ENCODE measurements around the gene CYBC1.

CYBC1 gene

GRCh38 chr17:82495844-82496528 is 45.4 kb upstream of the CYBC1 start:
- Histone ChIP-seq H3K4ac (ENCODE audit: low read length) (no peak overlapping the region), H3K4me1 (ENCODE audit: control insufficient read depth in 2 of 2, insufficient read depth in 1 of 2, low read depth in 1 of 2, low read length in 2 of 2) (peaks cover 0 to 10% of the 10 kb centered on the region in 2 donors), H2BK120ac (ENCODE audit: low read depth, low read length) (no peak overlapping the region), H3K4me3 (ENCODE audit: low read length in 2 of 2) (peak overlapping the region in 1 of 2 donors; percentile 56), H2BK12ac (ENCODE audit: low read length) (no peak overlapping the region), H2BK5ac (ENCODE audit: low read length) (peak overlapping the region; percentile 39), H2AFZ (ENCODE audit: low read length) (peak overlapping the region; percentile 21), H3K4me2 (ENCODE audit: insufficient read depth, low read length, poor library complexity, severe bottlenecking) (peak overlapping the region; percentile 96), H2AK5ac (ENCODE audit: low read depth, low read length) (peak overlapping the region; percentile 93), H3K9me3 (replicated peaks in 1 of 2; ENCODE audit: control insufficient read depth in 2 of 2, insufficient read depth in 1 of 2, low read depth in 1 of 2, low read length in 2 of 2) (no peaks in the 10 kb centered on the region), H3K27me3 (ENCODE audit: control insufficient read depth in 3 of 3, insufficient read depth in 3 of 3, low read depth in 1 of 3, low read length in 3 of 3) (peaks cover 0 to 8% (median 0%) of the 10 kb centered on the region in 3 experiments), H3K9ac (ENCODE audit: low read depth, low read length, poor library complexity) (no peak overlapping the region), H2BK15ac (ENCODE audit: low read length) (peak overlapping the region; percentile 77), H4K91ac (ENCODE audit: low read depth, low read length, poor library complexity) (peak overlapping the region; percentile 25), H3K14ac (ENCODE audit: low read length) (no peak overlapping the region), H3K36me3 (replicated peaks in 1 of 2; ENCODE audit: control insufficient read depth in 2 of 2, insufficient read depth in 2 of 2, low read length in 2 of 2) (no peaks in the 10 kb centered on the region), H3K18ac (ENCODE audit: low read length) (peak overlapping the region; percentile 13), H3K79me1 (ENCODE audit: low read depth, low read length) (no peaks in the 10 kb centered on the region), H4K8ac (ENCODE audit: low read depth, low read length) (peak overlapping the region; percentile 26), H3K27ac (replicated peaks; ENCODE audit: low read length) (no peak overlapping the region), H3K23ac (ENCODE audit: low read depth, low read length, poor library complexity) (peak overlapping the region; percentile 40)
- DNase-seq (ENCODE audit: low spot score): no peak
- no CpG with 5 or more reads among the region's 12 CpGs for WGBS, 2 donors (ENCODE audit: extremely low coverage in 2 of 2, insufficient read length in 2 of 2, insufficient replicate concordance in 1 of 2)

DNA sequence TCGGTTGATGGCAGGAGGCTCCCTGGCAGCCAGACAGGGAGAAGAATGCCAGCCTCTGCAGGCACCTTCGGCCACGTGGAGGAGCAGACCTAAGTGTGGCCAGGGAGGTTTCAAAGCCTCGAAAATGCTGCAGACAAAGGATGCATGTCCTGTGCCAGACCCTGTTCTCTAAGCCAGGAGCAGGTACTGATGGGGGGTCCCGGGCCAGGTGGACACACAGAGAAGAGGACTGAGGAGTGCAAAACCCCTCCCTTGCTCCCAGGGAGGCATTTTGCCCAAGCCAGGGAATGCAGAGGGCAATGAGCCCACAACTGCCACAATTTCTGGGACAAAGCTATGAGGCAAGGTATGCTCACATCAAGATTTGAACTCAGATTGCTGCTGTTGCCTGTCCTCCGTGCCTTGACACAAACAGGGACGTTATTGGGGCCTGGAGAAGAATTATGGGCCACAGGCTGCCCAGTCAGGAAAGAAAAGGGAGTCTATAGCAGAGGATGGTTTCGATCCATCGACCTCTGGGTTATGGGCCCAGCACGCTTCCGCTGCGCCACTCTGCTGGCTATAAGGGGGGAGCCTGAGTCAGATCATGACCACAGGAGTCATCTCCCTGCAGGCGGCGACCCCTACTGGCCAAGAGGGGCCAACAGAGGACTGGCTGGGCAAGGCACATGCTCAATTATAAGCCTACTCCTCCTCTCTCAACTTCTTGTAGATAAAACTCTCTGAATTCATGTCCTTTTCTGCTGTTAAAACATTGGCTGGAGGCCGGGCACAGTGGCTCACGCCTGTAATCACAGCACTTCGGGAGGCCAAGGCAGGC is 43.9 kb upstream of the CYBC1 start:
- H2BK5ac ChIP-seq (ENCODE audit: low read length): no peak overlapping the region
- H3K23ac ChIP-seq (ENCODE audit: low read depth, low read length, poor library complexity): peak overlapping the region; percentile 32
- no peak overlapping the region for H3K14ac ChIP-seq (ENCODE audit: low read length)
- H3K79me1 ChIP-seq (ENCODE audit: low read depth, low read length): no peaks in the 10 kb centered on the region
- peaks cover 0 to 10% of the 10 kb centered on the region in 2 donors for H3K4me1 ChIP-seq (ENCODE audit: control insufficient read depth in 2 of 2, insufficient read depth in 1 of 2, low read depth in 1 of 2, low read length in 2 of 2)
- peaks cover 0 to 8% (median 0%) of the 10 kb centered on the region in 3 experiments for H3K27me3 ChIP-seq (ENCODE audit: control insufficient read depth in 3 of 3, insufficient read depth in 3 of 3, low read depth in 1 of 3, low read length in 3 of 3)
- peak overlapping the region; percentile 53 for H2AFZ ChIP-seq (ENCODE audit: low read length)
- peak overlapping the region; percentile 7 to 35 for H3K4me3 ChIP-seq (ENCODE audit: low read length in 2 of 2)
- DNase-seq (ENCODE audit: low spot score): peak; percentile 87
- H4K91ac ChIP-seq (ENCODE audit: low read depth, low read length, poor library complexity): no peak overlapping the region
- whole genome bisulfite sequencing, 2 donors (ENCODE audit: extremely low coverage in 2 of 2, insufficient read length in 2 of 2, insufficient replicate concordance in 1 of 2): no CpG with 5 or more reads among the region's 17 CpGs
- no peaks in the 10 kb centered on the region for H3K9me3 ChIP-seq (replicated peaks in 1 of 2; ENCODE audit: control insufficient read depth in 2 of 2, insufficient read depth in 1 of 2, low read depth in 1 of 2, low read length in 2 of 2)
- H2BK12ac ChIP-seq (ENCODE audit: low read length): no peak overlapping the region
- peak overlapping the region; percentile 80 for H3K9ac ChIP-seq (ENCODE audit: low read depth, low read length, poor library complexity)
- peak overlapping the region; percentile 93 for H4K8ac ChIP-seq (ENCODE audit: low read depth, low read length)
- peaks cover 0 to 2% of the 10 kb centered on the region in 2 donors for H3K36me3 ChIP-seq (replicated peaks in 1 of 2; ENCODE audit: control insufficient read depth in 2 of 2, insufficient read depth in 2 of 2, low read length in 2 of 2)
- peak overlapping the region; percentile 52 for H3K4me2 ChIP-seq (ENCODE audit: insufficient read depth, low read length, poor library complexity, severe bottlenecking)
- H2BK120ac ChIP-seq (ENCODE audit: low read depth, low read length): no peak overlapping the region
- peak overlapping the region; percentile 88 for H3K18ac ChIP-seq (ENCODE audit: low read length)
- H3K4ac ChIP-seq (ENCODE audit: low read length): peak overlapping the region; percentile 4
- no peak overlapping the region for H2BK15ac ChIP-seq (ENCODE audit: low read length)
- peak overlapping the region; percentile 8 for H2AK5ac ChIP-seq (ENCODE audit: low read depth, low read length)
- peak overlapping the region; percentile 70 for H3K27ac ChIP-seq (replicated peaks; ENCODE audit: low read length)

GRCh38 chr17:82493226-82493781 is 42.8 kb upstream of the CYBC1 start:
- no CpG with 5 or more reads among the region's 12 CpGs for WGBS, 2 donors (ENCODE audit: extremely low coverage in 2 of 2, insufficient read length in 2 of 2, insufficient replicate concordance in 1 of 2)
- H4K8ac ChIP-seq (ENCODE audit: low read depth, low read length): no peak overlapping the region
- DNase-seq (ENCODE audit: low spot score): no peak
- peaks cover 0 to 10% of the 10 kb centered on the region in 2 donors for H3K4me1 ChIP-seq (ENCODE audit: control insufficient read depth in 2 of 2, insufficient read depth in 1 of 2, low read depth in 1 of 2, low read length in 2 of 2)
- no peak overlapping the region for H2AFZ ChIP-seq (ENCODE audit: low read length)
- H3K79me1 ChIP-seq (ENCODE audit: low read depth, low read length): no peaks in the 10 kb centered on the region
- no peak overlapping the region for H3K9ac ChIP-seq (ENCODE audit: low read depth, low read length, poor library complexity)
- H2BK120ac ChIP-seq (ENCODE audit: low read depth, low read length): no peak overlapping the region
- peak overlapping the region; percentile 95 for H3K14ac ChIP-seq (ENCODE audit: low read length)
- H2BK15ac ChIP-seq (ENCODE audit: low read length): peak overlapping the region; percentile 38
- H3K27ac ChIP-seq (replicated peaks; ENCODE audit: low read length): no peak overlapping the region
- H3K23ac ChIP-seq (ENCODE audit: low read depth, low read length, poor library complexity): peak overlapping the region; percentile 52
- peak overlapping the region; percentile 20 for H3K18ac ChIP-seq (ENCODE audit: low read length)
- peaks cover 3 to 13% of the 10 kb centered on the region in 2 donors for H3K36me3 ChIP-seq (replicated peaks in 1 of 2; ENCODE audit: control insufficient read depth in 2 of 2, insufficient read depth in 2 of 2, low read length in 2 of 2)
- no peak overlapping the region for H2BK5ac ChIP-seq (ENCODE audit: low read length)
- peak overlapping the region in 1 of 2 donors; percentile 23 for H3K4me3 ChIP-seq (ENCODE audit: low read length in 2 of 2)
- peak overlapping the region; percentile 18 for H2BK12ac ChIP-seq (ENCODE audit: low read length)
- no peak overlapping the region for H3K4me2 ChIP-seq (ENCODE audit: insufficient read depth, low read length, poor library complexity, severe bottlenecking)
- no peak overlapping the region for H4K91ac ChIP-seq (ENCODE audit: low read depth, low read length, poor library complexity)
- no peaks in the 10 kb centered on the region for H3K9me3 ChIP-seq (replicated peaks in 1 of 2; ENCODE audit: control insufficient read depth in 2 of 2, insufficient read depth in 1 of 2, low read depth in 1 of 2, low read length in 2 of 2)
- H3K4ac ChIP-seq (ENCODE audit: low read length): no peak overlapping the region
- H2AK5ac ChIP-seq (ENCODE audit: low read depth, low read length): peak overlapping the region; percentile 48
- H3K27me3 ChIP-seq (ENCODE audit: control insufficient read depth in 3 of 3, insufficient read depth in 3 of 3, low read depth in 1 of 3, low read length in 3 of 3): peaks cover 0 to 8% (median 0%) of the 10 kb centered on the region in 3 experiments

Measured in neuronal stem cell (in vitro differentiated cells).